Measurements from ENCODE around the gene ATG9B.

Gene ATG9B

GRCh38 chr7:150997817-150998216, 26.5 kb downstream of the ATG9B start:
- DNase-seq, result no peak

- DNase-seq, result no peak
Observed at GRCh38 chr7:150997075-150997511, 27.2 kb downstream of the ATG9B start.

- DNase-seq, result no peak
Observed at GRCh38 chr7:150996376-150997074, 27.8 kb downstream of the ATG9B start.

GRCh38 chr7:150994838-150995510, 29.3 kb downstream of the ATG9B start:
- DNase-seq, result no peak

GRCh38 chr7:150994141-150994837, 30.0 kb downstream of the ATG9B start:
- DNase-seq, result no peak

GRCh38 chr7:150993511-150993910, 30.8 kb downstream of the ATG9B start:
- DNase-seq, result no peak

GRCh38 chr7:150992833-150993302, 31.4 kb downstream of the ATG9B start:
- peak; percentile 13 for DNase-seq

- DNase-seq, result no peak
Observed at GRCh38 chr7:150992051-150992640, 32.1 kb downstream of the ATG9B start.

- DNase-seq, result no peak
Observed at GRCh38 chr7:150990416-150991186, 33.7 kb downstream of the ATG9B start, which contains the start of gene NOS3. TSS of gene NOS3 (plus strand) at chr7:150991017. CDS start at chr7:150993804, 2,787 bp downstream.

GRCh38 chr7:150989456-150989855, 34.8 kb downstream of the ATG9B start:
- no peak for DNase-seq

GRCh38 chr7:150988230-150989226, 35.8 kb downstream of the ATG9B start:
- DNase-seq, result peak; percentile 28

- no peak for DNase-seq
Observed at GRCh38 chr7:150986556-150986955, 37.7 kb downstream of the ATG9B start.

GRCh38 chr7:150986099-150986512, 38.2 kb downstream of the ATG9B start:
- peak; percentile 36 for DNase-seq

GRCh38 chr7:150983893-150984368, 40.4 kb downstream of the ATG9B start:
- no peak for DNase-seq

GRCh38 chr7:150982351-150982750, 41.9 kb downstream of the ATG9B start:
- DNase-seq, result no peak

GRCh38 chr7:150981644-150982043, 42.6 kb downstream of the ATG9B start:
- DNase-seq, result no peak

- no peak for DNase-seq
Observed at GRCh38 chr7:150980663-150981062, 43.6 kb downstream of the ATG9B start.

GRCh38 chr7:150979713-150980390, 44.4 kb downstream of the ATG9B start:
- DNase-seq, result no peak

GRCh38 chr7:150978126-150978789, 46.0 kb downstream of the ATG9B start, which contains the start of gene KCNH2:
TSS of gene KCNH2 (minus strand) at chr7:150978321. CDS start at chr7:150977913, 408 bp downstream.
- DNase-seq, result no peak
